ENCODE data around the gene TRIM51G.
"Not testable (repeated sequence)": the region's sequence is repeated elsewhere in the genome, so short reads cannot be mapped to it uniquely, and the experiment has no call there.

The TRIM51G gene, protein sequence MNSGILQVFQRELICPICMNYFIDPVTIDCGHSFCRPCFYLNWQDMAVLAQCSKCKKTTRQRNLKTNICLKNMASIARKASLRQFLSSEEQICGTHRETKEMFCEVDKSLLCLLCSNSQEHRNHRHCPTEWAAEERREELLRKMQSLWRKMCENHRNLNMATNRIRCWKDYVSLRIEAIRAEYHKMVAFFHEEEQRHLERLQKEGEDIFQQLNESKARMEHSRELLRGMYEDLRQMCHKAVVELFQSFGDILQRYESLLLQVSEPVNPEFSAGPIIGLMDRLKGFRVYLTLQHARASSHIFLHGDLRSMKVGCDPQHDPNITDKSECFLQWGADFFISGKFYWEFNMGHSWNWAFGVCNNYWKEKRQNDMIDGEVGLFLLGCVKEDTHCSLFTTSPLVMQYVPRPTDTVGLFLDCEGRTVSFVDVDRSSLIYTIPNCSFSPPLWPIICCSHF

DNA sequence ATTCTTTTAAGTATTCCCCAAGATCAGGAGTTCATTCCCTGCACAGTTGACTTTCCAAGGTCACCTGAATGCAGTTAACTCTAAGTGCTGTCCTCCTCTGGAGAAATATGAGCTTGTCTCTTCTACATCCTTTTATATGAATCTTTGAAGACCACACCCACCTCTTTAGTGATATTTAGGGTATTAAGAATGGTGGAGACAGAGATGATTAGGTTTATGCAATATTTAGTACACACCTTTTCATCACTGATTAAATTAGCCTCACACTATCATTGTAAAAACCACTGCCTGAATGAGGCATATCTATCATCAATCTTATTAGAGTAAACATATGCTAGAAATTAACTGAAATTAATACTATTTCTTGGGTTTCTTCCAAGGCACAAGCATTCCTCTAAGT lies at the start of gene TRIM51G:
Gene TRIM51G (minus strand): TSS at position 101 of the 400 bp plus-strand sequence. CDS start 2,190 bp downstream, outside the sequence.
- DNase-seq (ENCODE audit: low read depth in 2 of 2), result not testable (repeated sequence)

DNA sequence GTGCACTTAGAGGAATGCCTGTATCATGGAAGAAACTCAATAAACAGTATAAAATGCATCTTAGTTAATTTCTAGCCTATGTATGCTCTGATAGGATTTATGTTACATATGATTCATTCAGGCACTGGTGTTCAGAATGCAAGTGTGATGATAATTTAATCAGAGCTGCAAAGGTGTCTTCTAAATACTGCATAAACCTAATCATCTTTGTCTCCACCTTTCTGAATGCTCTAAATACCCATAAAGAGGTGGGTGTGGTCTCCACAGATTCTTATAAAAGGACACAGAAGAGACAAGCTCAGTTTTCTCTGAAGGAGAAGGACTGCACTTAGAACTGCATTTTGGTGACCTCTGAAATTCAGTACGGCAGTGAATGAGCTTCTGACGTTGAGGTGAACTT lies 44.8 kb upstream of the TRIM51G start, which contains the start of gene TRIM49B:
Gene TRIM49B (plus strand): TSS at position 301 of the 400 bp plus-strand sequence. CDS start 2,777 bp downstream, outside the sequence.
- not testable (repeated sequence) for DNase-seq (ENCODE audit: low read depth in 2 of 2)

DNA sequence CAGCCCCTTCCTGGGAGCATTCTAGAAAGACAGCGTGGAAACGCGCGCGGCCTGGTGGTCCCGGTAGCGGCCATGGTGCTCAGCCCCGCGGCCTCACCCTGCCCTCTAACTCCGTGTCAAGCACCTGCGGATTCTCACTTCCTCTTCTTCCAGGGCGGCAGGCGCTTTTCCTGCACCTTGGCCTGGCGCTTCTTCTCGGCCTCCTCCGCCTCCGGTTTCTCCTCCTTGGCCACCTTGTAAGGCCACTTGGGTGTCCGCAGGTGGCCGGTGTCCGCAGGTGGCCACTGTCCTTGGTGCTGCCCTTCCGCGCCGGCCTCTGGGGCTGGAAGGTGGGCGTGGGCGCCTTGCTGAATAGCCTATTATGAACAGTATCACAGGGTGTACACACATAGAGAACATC lies 15.1 kb downstream of the TRIM51G start:
- DNase-seq (ENCODE audit: low read depth in 2 of 2), result not testable (repeated sequence)

DNA sequence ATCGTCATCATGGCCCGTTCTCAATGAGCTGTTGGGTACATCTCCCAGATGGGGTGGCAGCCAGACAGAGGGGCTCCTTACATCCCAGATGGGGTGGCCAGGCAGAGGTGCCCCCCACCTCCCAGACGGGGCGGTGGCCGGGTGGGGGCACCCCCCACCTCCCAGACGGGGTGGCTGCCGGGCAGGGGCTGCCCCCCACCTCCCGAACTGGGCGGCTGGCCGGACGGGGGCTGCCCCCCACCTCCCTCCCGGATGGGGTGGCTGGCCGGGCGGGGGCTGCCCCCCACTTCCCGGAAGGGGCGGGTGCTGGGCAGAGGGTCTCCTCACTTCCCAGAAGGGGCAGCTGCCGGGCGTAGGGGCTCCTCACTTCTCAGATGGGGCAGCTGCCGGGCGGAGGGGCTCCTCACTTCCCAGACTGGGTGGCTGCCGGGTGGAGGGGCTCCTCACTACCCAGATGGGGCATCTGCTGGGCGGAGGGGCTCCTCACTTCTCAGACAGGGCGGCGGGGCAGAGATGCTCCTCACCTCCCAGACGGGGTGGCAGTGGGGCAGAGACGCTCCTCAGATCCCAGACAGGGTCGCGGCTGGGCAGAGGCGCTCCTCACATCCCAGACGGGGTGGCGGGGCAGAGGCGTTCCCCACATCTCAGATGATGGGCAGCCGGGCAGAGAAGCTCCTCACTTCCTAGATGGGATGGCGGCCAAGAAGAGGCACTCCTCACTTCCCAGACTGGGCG lies 28.2 kb downstream of the TRIM51G start:
- DNase-seq (ENCODE audit: low read depth in 2 of 2), result not testable (repeated sequence)

DNA sequence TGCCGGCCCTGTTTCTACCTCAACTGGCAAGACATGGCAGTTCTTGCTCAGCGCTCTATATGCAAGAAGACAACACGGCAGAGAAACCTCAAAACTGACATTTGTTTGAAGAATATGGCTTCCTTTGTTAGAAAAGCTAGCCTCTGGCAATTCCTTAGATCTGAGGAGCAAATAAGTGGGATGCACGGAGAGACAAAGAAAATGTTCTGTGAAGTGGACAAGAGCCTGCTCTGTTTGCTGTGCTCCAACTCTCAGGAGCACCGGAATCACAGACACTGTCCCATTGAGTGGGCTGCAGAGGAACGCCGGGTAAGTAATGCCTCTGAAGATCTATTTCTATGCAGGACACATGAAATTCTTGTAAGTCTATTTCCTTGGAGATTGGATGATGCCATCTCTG lies 37.9 kb downstream of the TRIM51G start:
- DNase-seq (ENCODE audit: low read depth in 2 of 2), result not testable (repeated sequence)
